ENCODE results near the gene WDR17. TPM values are rescaled to one million over a fixed set of nuclear protein-coding genes. Genes with fewer than 3 reads are reported as not detected.

WDR17 gene
- total RNA-seq, 3 donors from 2014 or later, result 2.2 to 4.5 (median 2.6) TPM

- Histone ChIP-seq H3K27me3 (no peaks in the 10 kb centered on the region), H3K27ac (no peak overlapping the region), H3K4me3 (no peak overlapping the region), H3K9me3 (no peaks in the 10 kb centered on the region), H3K36me3 (no peaks in the 10 kb centered on the region), H3K4me1 (no peaks in the 10 kb centered on the region)
- intact Hi-C loops (cut with DNase I; ENCODE audit: low total_unique reads), result no loop called here
- TF ChIP-seq POLR2AphosphoS5 (IDR thresholded peaks at IDR 0.05), result no peak
- no peak for DNase-seq (ENCODE audit: low spot score in 2 of 2)
Observed at GRCh38 chr4:176084769-176085168, 19.1 kb downstream of the WDR17 start.

- TF ChIP-seq POLR2AphosphoS5 (IDR thresholded peaks at IDR 0.05) (no peak), CTCF (IDR thresholded peaks at IDR 0.05) (no peak), POLR2A (IDR thresholded peaks at IDR 0.05) (no peak)
- intact Hi-C loops (cut with DNase I; ENCODE audit: low total_unique reads), result no loop called here
- no peaks in the 10 kb centered on the region for H3K27me3 ChIP-seq
- H3K27ac ChIP-seq, result no peak overlapping the region
- H3K4me1 ChIP-seq, result no peaks in the 10 kb centered on the region
- no peak overlapping the region for H3K4me3 ChIP-seq
- no peak for DNase-seq (ENCODE audit: low spot score in 2 of 2)
- H3K36me3 ChIP-seq, result no peaks in the 10 kb centered on the region
- H3K9me3 ChIP-seq, result no peaks in the 10 kb centered on the region
Observed at GRCh38 chr4:176090115-176090514, 24.5 kb downstream of the WDR17 start.

GRCh38 chr4:176099314-176099713 is 33.7 kb downstream of the WDR17 start:
- intact Hi-C loops (cut with DNase I; ENCODE audit: low total_unique reads), result no loop called here
- DNase-seq (ENCODE audit: low spot score in 2 of 2), result no peak

GRCh38 chr4:176102414-176103063 is 36.9 kb downstream of the WDR17 start:
- Histone ChIP-seq H3K27ac (no peak overlapping the region), H3K4me1 (no peaks in the 10 kb centered on the region), H3K36me3 (no peaks in the 10 kb centered on the region), H3K4me3 (no peak overlapping the region), H3K27me3 (no peaks in the 10 kb centered on the region), H3K9me3 (no peaks in the 10 kb centered on the region)
- intact Hi-C loops (cut with DNase I; ENCODE audit: low total_unique reads), result no loop called here
- no peak for TF ChIP-seq CTCF (IDR thresholded peaks at IDR 0.05)
- no peak for TF ChIP-seq POLR2AphosphoS5 (IDR thresholded peaks at IDR 0.05)
- TF ChIP-seq POLR2A (IDR thresholded peaks at IDR 0.05), result no peak
- no peak for DNase-seq (ENCODE audit: low spot score in 2 of 2)

More at GRCh38 chr4:176099314-176099713, 33.7 kb downstream of the WDR17 start:
- Histone ChIP-seq H3K4me1 (no peaks in the 10 kb centered on the region), H3K4me3 (no peak overlapping the region), H3K9me3 (no peaks in the 10 kb centered on the region), H3K36me3 (no peaks in the 10 kb centered on the region), H3K27me3 (no peaks in the 10 kb centered on the region), H3K27ac (no peak overlapping the region)
- TF ChIP-seq POLR2AphosphoS5 (IDR thresholded peaks at IDR 0.05), result no peak
- TF ChIP-seq POLR2A (IDR thresholded peaks at IDR 0.05), result no peak
- no peak for TF ChIP-seq CTCF (IDR thresholded peaks at IDR 0.05)

GRCh38 chr4:176107695-176108094 is 42.1 kb downstream of the WDR17 start:
- H3K27me3 ChIP-seq, result no peaks in the 10 kb centered on the region
- intact Hi-C loops (cut with DNase I; ENCODE audit: low total_unique reads), result no loop called here
- no peak overlapping the region for H3K27ac ChIP-seq
- no peak overlapping the region for H3K4me3 ChIP-seq
- H3K36me3 ChIP-seq, result no peaks in the 10 kb centered on the region
- DNase-seq (ENCODE audit: low spot score in 2 of 2), result no peak
- H3K4me1 ChIP-seq, result no peaks in the 10 kb centered on the region
- H3K9me3 ChIP-seq, result no peaks in the 10 kb centered on the region
- no peak for TF ChIP-seq CTCF (IDR thresholded peaks at IDR 0.05)
- TF ChIP-seq POLR2A (IDR thresholded peaks at IDR 0.05), result no peak
- no peak for TF ChIP-seq POLR2AphosphoS5 (IDR thresholded peaks at IDR 0.05)
